Measurements from ENCODE around the gene TRIM61. TPM values are rescaled to one million over a fixed set of nuclear protein-coding genes. Genes with fewer than 3 reads are reported as not detected.

TRIM61 gene
- polyA plus RNA-seq, 2 of the 4 experiments (the other 2 are of a cell fraction): not detected

- Histone ChIP-seq H3K9me3 (0 out of 3 replicates have a peak, but pooled peaks cover 3% of the 10 kb centered on the region), H3K4me1 (no peaks in the 10 kb centered on the region), H3K4me3 (peak overlapping the region; percentile 81), H3K4me2 (peak overlapping the region; percentile 97), H3K27ac (peak overlapping the region; percentile 68 to 84)
- CTCF ChIA-PET: no interaction called here
- ATAC-seq (peak; percentile 100), FAIRE-seq (no peak), DNase-seq (ENCODE audit: low read depth in 1 of 2, low spot score in 1 of 2) (peak; percentile 72 to 78)
- POLR2A ChIA-PET: no interaction called here
- TF ChIP-seq CEBPB (IDR thresholded peaks at IDR 0.05) (no peak), POLR2AphosphoS2 (conservative IDR thresholded peaks at IDR 0.05; ENCODE audit: low read length) (no peak), BCL3 (IDR thresholded peaks at IDR 0.05) (0 out of 3 replicates have a peak, but pooled peaks have one; percentile 35), JUN (IDR thresholded peaks at IDR 0.05) (peak in 1 of 2 experiments; percentile 44; a peak in 1 of 5 replicates), POLR2A (IDR thresholded peaks at IDR 0.05; ENCODE audit: low read length) (peak; percentile 59), GATA3 (IDR thresholded peaks at IDR 0.05; ENCODE audit: borderline replicate concordance) (no peak), PBX3 (IDR thresholded peaks at IDR 0.05) (no peak), RFX5 (IDR thresholded peaks at IDR 0.05) (no peak), HES2 (IDR thresholded peaks at IDR 0.05) (no peak), RAD21 (conservative IDR thresholded peaks at IDR 0.05 in 1 of 2, IDR thresholded peaks at IDR 0.05 in 1 of 2) (no peak), HMGXB4 (CRISPR knock-in tag; IDR thresholded peaks at IDR 0.05; ENCODE audit: borderline replicate concordance) (no peak), FOSL2 (IDR thresholded peaks at IDR 0.05) (no peak), FOSL2 (CRISPR knock-in tag; IDR thresholded peaks at IDR 0.05) (no peak), MAX (IDR thresholded peaks at IDR 0.05) (peak; percentile 89), E2F6 (IDR thresholded peaks at IDR 0.05; ENCODE audit: borderline replicate concordance, low read depth) (peak; percentile 71), MAFK (IDR thresholded peaks at IDR 0.05; ENCODE audit: partially characterized antibody) (no peak)
- WGBS (ENCODE audit: missing lambda C conversion rate): 15% methylated on average over 9 of the region's 46 CpGs
Measured at GRCh38 chr4:164956766-164957643, 20.5 kb downstream of the TRIM61 start.

- Histone ChIP-seq H3K27ac (no peak overlapping the region), H3K4me3 (no peak overlapping the region), H3K4me2 (no peak overlapping the region), H3K4me1 (no peaks in the 10 kb centered on the region), H3K9me3 (0 out of 3 replicates have a peak, but pooled peaks cover 3% of the 10 kb centered on the region)
- FAIRE-seq (no peak), DNase-seq (ENCODE audit: low read depth in 1 of 2, low spot score in 1 of 2) (no peak), ATAC-seq (no peak)
- 53% methylated on average over 4 of the region's 4 CpGs for WGBS (ENCODE audit: missing lambda C conversion rate)
- no peak for TF ChIP-seq CHD4 (IDR thresholded peaks at IDR 0.05; ENCODE audit: borderline replicate concordance)
- peak; percentile 53 for TF ChIP-seq MAFK (IDR thresholded peaks at IDR 0.05; ENCODE audit: partially characterized antibody)
- ChIA-PET POLR2A (no interaction called here), CTCF (interaction anchor here (0.7 kb wide), 1 partner anchor 1405 kb away, joined by 4 read pairs; no protein-coding TSS in a partner anchor)
Measured at GRCh38 chr4:164955107-164955805, 22.2 kb downstream of the TRIM61 start.

All from A549 (cell line).